Stimulated activated CD4-positive, alpha-beta T cell treated with anti-CD3 and anti-CD28 coated beads, TNF-alpha, amount 100 ng/mL, for 24 hours (primary cell): ENCODE data around the gene RALY.

Experiments used
- DNase-seq, 3 experiments: peaks; one replicate each; pipeline ENCODE4 v3.0.0-alpha.2; 2020; ENCODE audit warnings: low read depth in 3 of 3

RALY gene

DNA sequence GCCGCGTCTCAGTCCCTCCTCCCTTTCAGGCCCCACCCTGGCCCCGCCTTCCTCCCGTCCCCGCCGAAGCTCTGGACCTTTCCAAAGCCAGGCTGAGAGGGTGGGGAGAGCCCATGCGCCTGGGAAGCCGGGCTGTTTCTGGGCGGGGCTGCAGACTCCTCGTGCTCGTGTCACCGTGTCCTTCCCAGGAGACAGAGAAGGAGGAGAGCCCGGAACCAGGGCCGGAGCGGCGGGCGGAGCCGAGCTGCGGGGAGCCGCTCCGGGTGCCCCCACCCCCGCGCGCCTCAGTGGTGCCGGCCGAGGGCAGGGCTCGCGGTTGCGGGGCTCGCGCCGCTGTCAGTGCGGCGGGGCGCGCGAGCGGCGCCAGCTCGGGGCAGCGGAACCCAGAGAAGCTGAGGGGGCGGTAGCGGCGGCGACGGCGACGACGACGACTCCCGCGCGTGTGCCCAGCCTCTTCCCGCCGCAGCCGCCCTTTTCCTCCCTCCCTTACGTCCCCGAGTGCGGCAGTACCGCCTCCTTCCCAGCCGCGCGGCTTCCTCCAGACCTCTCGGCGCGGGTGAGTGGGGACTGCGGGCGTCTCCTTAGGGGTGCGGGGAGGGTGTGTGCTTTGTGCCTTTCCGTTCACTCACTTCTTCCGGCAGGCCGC is at the start of gene RALY:
Gene RALY, plus strand, starts transcription at position 336 of the 646 bp plus-strand sequence. CDS start 78,164 bp downstream, outside the sequence.
- DNase-seq: peak; percentile 91 to 96 (median 93)

DNA sequence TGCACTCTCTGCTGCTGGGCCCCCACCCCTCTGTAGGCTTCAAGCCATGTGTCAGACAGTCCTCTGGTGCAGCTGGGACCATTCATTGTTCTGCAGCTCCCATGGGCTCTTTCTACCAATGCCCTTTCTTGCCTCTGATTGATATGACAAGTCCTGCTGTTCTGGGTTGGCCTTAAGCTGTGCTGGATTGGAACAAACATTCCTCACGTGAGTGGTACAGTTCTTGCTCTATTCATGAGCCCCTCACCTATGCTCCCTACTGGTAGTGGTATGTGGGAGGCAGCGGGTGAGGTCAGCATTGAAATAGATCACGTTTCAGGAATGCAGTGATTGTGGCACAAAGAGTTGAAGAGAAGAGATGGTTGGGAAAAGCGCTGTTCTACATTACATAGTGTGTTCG is 48.8 kb upstream of the RALY start:
- DNase-seq: no peak

DNA sequence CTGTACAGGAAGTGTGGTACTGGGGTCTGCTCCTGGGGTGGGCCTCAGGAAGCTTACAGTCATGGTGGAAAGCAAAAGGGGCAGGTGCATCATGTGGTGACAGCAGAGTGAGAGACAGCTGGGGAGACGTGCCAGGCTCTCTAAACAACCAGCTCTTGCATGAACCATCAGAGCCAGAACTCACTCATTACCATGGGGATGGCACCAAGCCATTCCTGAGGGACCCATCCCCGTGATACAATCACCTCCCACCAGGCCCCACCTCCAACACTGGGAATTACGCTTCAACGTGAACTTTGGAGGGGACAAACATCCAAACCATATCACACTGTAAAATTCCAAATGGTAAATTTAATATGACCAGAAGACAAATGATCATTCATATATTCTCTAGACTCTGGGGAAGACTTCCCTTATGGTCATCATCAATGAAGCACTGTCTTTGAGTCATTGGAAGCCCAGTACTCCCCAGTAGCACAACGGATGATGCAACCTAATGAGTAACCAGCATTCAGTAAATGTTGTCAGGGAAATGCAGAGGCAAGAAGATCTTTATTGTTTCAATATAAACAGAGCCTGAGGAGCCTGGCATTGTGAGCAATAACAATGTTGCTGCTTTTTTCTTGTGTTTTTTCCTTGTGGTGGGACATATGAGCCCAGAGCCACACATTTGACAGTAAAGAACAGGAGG is 48.2 kb upstream of the RALY start:
- no peak for DNase-seq

DNA sequence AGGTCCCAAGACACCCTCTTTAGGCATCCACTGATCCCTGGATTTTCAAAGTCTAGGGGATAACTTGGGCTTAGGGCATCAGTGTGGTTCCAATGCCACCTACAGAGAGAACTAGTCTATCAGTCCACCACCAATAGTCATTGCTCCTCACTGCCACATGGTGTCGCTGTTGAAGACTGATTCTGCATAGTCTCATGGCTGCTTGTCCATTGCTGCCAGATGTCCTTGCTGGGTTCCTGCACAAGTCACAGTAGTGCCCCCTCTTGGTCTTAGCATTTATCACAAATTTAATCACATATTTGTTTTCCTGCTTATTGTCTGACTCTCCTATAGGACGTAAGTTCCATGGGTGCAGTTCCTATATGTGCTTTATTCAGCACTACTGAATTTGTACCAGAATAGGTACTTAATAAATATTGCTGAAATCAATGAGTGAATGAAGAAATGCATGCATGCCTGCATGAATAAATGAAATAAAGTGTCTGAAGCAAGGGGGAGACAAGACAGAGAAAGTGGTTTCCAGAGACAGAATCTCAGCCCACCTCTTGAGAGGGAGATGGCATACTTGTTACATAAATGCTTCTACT is 45.9 kb upstream of the RALY start:
- peak; percentile 3 to 33 (median 31) for DNase-seq

DNA sequence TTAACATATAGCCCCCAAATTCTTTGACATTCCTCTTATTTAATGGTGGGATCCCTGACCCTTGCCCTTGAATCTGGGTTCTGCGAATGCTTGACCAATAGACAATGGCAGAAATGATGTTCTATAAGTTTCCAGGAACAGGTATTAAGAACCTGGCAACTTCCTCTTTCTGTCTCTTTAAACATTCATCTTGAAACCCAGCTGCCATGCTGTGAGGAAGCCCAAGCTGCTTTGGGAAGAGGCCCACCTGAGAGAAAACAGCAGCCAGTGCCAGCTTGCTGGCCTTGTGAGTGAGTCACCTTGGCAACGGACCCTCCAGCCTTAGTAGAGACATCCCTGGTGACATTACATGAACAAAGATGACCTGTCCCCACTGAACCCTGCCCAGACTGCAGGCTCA is 45.2 kb upstream of the RALY start:
- no peak for DNase-seq

DNA sequence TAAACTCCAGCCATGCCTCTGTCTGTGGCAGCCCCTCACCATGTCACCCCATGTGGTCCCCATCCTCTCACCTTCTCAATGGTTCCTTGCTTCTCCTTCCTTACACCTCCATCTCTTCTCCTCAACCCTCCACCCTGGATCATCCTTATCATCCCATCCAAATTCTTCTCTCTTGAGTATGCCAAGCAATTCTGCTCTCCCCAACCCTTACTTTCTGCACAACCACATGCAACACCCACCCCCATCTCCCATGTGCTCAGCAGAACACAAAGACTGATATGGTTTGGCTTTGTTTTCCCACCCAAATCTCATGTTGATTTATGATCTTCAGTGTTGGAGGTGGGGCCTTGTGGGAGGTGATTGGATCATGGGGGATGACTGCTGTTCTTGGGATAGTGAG is 42.5 kb upstream of the RALY start:
- DNase-seq: no peak

DNA sequence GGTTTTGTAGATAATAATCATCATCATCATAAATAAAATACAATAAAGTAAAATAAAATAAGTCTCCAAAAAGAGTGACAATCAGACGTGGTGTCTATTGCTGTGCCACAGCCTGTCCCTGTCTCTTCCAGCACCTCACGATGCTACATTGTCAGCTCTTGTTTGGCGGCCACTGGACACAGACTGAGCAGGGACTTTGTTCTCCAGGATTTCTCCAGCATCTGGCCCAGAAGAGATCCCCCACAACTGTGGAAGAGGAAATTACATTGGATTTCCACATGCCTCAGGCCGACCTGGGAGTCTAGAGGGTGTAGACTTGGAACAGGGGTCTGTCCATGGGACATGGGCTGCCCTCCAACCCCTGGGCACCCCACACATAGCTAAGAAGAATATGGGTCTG is 39.2 kb upstream of the RALY start:
- DNase-seq: no peak

DNA sequence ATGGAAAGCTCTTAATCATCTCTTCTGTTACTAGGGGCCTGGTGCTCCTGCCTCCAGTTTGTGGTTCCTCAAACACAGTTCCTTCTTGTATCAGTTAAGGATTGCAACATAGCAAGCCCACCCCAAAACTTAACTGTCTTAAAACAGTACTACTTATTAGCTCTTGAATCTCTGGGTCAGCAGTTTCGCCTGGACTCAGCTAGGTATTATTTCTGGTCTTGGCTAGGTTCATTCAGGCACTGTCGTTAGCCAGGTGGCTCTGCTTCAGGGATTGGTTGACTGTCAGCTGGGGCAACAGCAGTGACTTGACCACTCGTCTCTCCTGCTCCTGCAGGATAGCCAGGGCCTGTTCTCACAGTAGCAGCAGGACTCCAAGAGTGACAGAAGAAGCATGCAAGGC is 30.0 kb upstream of the RALY start:
- DNase-seq: no peak

DNA sequence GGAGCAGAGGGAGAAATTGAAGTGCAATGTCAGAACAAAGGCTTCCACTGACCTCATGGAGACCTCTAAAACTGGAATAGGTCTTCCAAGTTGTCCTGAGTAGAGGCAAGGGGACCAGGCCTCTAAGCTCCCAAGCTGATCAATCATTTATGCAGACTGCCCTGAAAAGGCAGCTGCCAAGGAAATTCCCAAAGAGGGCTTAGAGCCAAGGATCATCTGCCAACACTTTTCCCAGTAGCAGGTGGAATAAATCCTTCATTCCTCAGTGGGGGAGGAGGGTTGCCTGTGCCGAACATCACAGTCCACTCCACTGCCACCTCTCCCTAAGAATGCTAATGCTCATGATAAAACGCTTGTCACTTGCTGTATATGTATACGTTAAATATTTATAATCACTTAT is 29.3 kb upstream of the RALY start:
- DNase-seq: no peak

DNA sequence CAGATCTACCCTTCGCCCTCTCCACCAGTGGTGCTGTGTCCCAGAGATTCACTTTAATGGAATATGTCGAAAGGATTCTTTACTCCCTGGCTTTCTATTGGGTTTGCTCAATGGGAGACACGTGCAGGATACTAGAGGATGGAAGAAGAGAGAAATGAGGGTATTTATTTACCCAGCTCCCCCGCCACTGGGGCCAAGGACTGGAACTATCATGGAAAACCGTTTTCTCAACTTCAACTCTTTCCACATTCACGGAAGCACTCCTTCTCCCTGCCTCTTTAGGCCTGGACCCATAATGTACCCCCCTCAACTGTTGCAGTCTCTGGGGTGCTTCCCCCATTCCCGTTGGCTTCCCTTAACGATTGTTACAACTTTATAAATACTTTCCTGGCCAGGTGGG is 26.6 kb upstream of the RALY start:
- DNase-seq: no peak

DNA sequence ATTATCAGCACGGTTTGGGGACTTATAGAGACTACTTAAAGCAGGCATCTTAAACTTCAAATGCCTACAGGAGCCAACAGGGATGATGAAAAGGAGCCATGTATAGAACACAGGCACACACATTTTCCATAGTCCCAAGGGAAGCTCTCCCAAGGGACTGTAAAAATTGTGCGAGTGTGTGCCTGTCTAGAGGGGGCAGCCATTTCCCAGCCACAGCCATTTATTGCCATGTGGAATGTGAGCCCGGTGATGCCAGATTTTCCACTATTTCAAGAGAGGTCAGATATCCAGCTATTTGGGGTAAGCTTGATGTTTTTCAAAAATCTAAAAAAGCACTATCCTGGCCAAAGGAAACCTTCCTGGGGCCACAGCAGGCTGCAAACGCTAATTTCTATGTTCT is 24.1 kb upstream of the RALY start:
- no peak for DNase-seq

DNA sequence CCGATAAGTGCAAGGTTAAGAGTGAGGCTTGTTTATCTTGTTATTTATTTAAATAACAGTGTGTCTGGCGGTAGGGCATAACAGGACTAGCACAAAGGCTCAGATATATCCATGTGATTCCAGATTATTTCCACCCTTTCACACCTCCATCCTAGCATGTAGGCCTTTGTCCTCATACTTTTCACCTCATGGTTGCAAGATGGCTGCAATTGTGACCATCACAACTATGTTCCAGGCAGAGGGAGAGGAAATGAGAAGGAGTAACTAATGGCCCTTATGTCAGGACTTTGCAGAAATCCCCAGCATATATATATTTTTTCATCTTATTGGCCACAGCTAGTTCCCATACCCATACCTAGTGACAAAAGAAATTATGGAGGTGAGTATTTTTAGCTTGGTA is 23.5 kb upstream of the RALY start:
- no peak for DNase-seq

DNA sequence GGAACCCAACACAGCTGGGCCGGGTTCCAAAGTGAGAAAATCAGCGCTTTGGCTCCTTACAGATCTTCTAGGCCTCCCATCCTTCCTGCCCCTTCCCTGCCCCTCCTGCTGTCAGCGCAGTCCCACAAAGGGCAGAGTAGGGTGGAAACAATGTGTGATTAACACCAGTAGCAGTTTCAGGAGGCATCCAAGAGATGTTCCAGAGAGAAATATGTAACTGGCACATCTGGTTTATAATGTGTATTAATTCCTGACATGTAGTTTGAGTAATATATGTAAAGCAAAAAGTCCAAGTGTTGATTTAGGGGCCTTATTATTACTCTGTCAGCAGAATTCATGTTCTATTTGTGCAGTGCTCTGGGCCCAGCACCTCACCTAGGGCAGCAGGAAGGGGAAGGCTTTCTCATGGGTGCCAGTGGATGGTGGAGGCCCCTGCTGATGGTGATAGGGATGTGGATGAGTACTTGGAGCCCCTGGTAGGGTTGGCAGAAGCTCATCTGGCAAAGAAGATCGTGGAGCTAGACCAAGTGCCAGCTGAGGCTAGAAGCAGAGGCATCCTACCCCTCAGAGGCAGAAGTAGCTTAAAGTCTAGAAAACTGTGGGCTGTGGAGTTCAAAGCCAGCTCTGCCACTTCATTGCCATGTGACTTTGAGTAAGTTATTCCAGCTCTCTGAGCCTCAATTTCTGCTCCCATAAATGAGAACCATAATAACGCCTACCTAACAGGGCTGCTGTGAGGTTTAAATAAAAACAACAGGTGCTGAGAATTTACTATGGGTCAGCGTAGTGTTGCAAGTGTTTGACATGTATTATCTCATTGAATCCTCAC is 22.4 kb upstream of the RALY start:
- DNase-seq: no peak

DNA sequence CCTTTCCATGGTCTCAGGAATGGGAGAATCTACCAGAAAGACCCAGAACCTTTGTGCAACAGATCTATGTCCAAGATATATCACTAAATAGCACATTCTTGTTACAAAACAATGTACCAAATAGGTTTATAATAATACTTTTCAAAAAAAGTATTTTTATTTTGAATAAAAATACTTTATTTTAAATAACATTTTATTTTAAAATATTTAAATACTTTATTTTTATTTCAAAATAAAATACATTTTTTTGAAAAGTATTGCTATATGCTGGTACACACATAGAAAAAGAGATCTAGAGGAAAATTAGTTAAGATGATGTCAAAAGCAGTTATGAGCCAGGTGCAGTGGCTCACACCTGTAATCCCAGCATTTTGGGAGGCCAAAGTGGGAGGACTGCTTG is 16.8 kb upstream of the RALY start:
- no peak for DNase-seq

DNA sequence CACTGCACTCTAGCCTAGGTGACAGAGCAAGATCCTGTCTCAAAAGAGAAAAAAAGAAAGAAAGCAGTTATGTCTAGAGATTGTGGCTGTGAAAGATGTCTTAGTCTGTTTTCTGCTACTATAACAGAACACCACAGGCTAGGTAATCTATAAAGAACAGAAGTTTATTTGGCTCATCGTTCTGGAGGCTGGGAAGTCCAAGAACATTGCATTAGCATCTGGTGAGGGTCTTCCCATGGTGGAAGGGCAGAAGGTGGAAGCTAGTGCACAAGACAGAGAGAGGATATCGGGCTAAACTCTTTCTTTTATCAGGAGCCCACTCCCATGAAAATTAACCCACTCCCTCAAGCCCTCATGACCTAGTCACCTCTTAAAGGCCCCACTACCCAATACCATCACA is 16.2 kb upstream of the RALY start:
- DNase-seq: no peak

DNA sequence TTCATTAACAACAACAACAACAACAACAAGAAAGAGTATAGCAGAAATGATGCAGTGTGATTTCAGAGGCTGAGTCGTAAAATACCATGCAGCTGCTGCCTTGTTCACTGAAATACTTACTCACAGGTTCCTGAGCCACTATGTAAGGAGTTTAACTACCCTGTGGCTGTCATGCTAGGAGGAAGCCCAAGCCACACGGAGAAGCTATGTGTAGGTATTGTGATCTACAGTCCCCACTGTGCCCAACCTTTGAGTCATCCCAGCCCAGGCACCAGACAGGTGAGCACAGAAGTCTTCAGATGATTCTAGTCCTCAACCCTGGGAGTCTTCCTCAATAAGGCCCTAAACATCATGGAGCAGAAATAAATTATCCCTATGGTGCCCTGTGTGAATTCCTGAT is 14.6 kb upstream of the RALY start:
- DNase-seq: no peak

DNA sequence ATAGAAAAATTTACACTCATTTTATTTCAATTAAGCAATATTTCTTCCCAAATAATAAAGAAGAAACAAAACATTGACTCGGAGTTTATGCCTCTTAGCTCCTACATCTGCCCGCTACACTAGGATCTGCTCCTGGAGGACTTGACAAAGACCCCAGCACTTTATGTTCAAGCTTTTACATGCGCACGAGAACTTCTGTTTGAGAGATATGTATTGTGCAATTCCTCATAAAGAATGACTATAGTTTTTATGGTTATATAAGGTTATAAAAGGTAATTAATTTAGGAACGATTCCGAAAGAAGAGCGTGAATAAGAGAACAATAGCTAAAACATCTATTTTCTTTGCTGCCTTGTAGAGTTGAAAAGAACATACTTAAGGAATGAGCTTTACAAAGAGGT is 12.4 kb upstream of the RALY start:
- no peak for DNase-seq

DNA sequence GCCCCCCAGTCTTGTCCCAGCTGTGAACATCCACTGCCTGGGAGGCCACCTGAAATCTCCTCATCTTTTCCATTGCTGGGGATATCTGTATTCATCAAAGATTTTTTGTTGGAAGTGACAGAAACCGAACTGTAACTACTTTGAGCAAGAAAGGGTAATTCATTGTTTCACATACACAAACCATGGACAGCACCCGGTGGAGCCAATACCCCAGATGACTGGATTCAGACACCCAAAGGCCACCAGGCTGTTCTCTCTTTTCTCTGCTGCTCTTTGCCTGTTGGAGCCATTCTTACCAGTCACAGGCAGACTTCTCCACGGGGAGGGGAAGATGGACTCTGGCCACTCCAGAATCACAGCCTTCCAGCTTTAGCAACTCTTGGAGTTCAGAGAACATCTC is 11.7 kb upstream of the RALY start:
- DNase-seq: no peak

DNA sequence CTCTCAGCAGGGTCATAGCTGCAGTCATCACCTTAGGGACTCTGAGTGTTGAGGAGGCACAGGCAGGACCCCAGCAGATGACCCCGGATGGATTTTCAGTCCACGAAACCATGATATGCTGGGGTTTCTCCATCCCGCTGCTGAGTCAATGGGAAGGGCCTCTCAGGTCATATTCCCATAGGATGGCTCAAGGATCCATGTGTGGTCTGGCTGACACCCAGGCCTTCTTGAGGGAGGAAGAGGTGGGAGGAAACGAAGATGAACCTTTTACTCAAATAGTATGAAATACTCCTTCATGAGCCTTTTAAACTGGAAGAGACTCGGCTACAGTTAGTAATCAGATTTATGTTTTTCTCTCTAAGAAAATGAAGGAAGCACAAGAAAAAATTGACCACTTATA is 10.3 kb upstream of the RALY start:
- DNase-seq: no peak

DNA sequence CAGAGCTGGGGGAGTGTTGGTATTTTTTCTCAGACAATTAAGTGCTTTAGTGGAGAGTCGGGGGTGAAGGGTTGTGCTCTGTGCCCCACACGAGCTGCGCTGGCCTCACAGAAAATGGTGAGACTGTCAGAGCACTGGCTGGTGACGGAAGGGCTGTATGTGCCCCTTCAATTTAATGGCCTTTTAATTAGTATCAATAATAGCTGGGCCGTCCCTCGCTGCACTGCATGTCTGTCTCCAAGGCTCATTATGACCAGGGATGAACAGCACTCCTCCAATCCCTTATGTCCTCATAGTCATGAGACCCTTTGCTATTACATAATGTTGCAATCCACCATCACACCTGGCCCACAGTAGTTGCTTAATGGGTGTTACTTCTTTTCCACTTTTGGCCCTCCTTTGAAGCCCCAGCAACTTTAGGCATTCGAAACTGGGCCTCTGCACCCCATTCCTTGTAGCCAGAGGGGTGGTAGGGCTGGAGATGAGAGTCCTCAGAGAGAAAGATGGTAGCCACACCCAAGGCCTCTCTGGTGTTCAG is 9.5 kb upstream of the RALY start:
- no peak for DNase-seq

DNA sequence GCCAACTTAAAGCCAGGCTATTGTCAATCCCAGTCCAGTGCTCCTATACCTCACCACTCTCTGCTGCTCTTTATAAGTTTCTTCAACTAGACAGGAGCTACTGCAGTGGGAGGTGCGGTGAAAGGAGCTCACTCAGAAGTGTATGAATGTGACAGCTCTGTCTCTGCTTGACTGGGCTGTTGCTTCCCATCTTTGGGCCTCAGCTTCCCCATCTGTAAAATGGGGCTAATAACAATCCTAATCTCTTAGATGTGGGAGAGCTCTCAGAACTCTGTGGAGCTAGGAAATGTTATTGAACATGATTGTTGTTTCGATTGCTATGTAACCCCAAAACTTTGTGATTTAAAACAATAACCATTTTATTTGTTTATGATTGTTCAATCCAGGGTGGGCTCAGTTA is 8.4 kb upstream of the RALY start:
- no peak for DNase-seq

DNA sequence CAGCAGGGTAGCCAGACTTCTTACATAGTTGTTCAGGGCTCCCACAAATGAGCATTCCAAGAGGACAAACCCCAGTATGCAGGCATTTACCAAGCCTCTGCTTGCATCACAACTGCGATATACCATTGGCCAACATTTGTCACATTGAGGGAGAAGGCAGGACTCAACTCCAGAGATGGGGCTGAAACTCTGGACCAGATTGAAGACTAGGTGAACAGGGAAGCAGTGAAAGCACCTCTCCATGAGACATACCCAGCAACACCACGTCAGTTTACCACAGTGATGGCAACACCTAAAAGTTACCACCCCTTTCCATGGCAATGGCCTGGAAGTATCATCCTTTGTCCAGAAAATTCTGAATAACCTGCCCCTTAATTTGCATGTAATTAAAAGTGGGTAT is 7.9 kb upstream of the RALY start:
- no peak for DNase-seq
